Activated T-cell treated with anti-CD3 and anti-CD28 coated beads, Interleukin-2, amount 50 U/mL, for 24 hours (primary cell): Measurements from ENCODE around the gene ESRRB.

Experiments
- DNase-seq: peaks from one replicate; pipeline ENCODE4 v3.0.0-alpha.2; 2020
- H3K27ac Mint-ChIP-seq: 2 replicates; pipeline ENCODE4 v1.8.0; 2020; ENCODE audit warnings: mild to moderate bottlenecking, mixed read lengths
- H3K27me3 Mint-ChIP-seq: 2 replicates; pipeline ENCODE4 v1.8.0; 2020; ENCODE audit warnings: mixed read lengths
- H3K36me3 Mint-ChIP-seq: 2 replicates; pipeline ENCODE4 v1.8.0; 2020; ENCODE audit warnings: low read depth, mixed read lengths
- H3K4me1 Mint-ChIP-seq: 2 replicates; pipeline ENCODE4 v1.8.0; 2020; ENCODE audit warnings: low read depth, mixed read lengths
- H3K4me3 Mint-ChIP-seq: 2 replicates; pipeline ENCODE4 v1.8.0; 2020; ENCODE audit warnings: mild to moderate bottlenecking, moderate library complexity, mixed read lengths
- H3K9me3 Mint-ChIP-seq: 2 replicates; pipeline ENCODE4 v1.8.0; 2020; ENCODE audit warnings: mixed read lengths

ESRRB gene

DNA sequence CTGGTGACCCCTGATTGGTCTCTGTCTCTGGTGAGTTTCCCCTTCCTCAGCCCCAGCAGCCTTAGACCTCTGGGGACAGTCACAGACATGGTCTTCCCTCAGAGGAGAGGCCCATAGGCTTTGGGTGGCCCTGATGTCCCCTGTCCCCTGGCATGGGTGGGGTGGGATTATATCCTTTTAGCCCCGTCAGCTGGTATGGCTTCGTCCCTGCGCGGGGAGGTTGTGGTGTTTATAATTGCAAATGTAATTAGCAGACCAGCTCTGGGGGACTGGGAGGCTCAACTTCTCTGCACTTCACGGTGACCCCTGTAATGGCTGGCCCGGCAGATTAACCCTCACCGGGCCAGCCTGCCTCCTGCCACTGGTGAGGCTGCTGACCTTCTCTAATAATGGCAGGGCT, 5.1 kb downstream of the ESRRB start:
- Mint-ChIP-seq H3K27ac (no peak overlapping the region), H3K4me3 (no peak overlapping the region), H3K36me3 (no peaks in the 10 kb centered on the region), H3K27me3 (peaks cover 83% of the 10 kb centered on the region), H3K9me3 (no peaks in the 10 kb centered on the region), H3K4me1 (peaks cover 7% of the 10 kb centered on the region)
- DNase-seq, result no peak

GRCh38 chr14:76381817-76382494, 6.0 kb downstream of the ESRRB start:
- Mint-ChIP-seq H3K9me3 (no peaks in the 10 kb centered on the region), H3K27me3 (peaks cover 78% of the 10 kb centered on the region), H3K36me3 (no peaks in the 10 kb centered on the region), H3K4me3 (no peak overlapping the region), H3K27ac (no peak overlapping the region), H3K4me1 (peaks cover 3% of the 10 kb centered on the region)
- no peak for DNase-seq

GRCh38 chr14:76382495-76382832, 6.5 kb downstream of the ESRRB start:
- Mint-ChIP-seq H3K4me1 (peaks cover 2% of the 10 kb centered on the region), H3K36me3 (no peaks in the 10 kb centered on the region), H3K4me3 (no peak overlapping the region), H3K27me3 (peaks cover 81% of the 10 kb centered on the region), H3K9me3 (no peaks in the 10 kb centered on the region), H3K27ac (no peak overlapping the region)
- DNase-seq, result no peak

DNA sequence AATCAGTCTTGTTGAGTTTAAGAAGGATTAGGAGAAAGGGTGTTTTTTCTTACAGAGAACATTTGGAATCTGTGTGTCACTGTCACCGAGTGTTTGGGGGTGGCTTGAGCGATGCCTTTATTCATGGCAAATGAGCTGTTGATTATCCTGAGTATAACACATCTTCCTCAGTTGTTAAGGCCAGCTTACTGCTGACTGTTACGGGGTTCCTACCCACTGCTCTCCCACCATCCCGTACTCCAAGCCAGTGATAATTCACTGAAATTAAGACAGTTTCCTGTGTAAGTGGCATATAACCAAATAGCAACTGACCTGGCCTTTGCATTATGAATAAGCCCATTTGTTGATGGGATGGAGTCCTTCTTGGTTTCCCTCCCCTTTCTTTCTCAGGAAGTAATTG, 9.5 kb downstream of the ESRRB start:
- H3K27me3 Mint-ChIP-seq, result peaks cover 73% of the 10 kb centered on the region
- H3K27ac Mint-ChIP-seq, result no peak overlapping the region
- no peaks in the 10 kb centered on the region for H3K36me3 Mint-ChIP-seq
- H3K9me3 Mint-ChIP-seq, result no peaks in the 10 kb centered on the region
- H3K4me3 Mint-ChIP-seq, result no peak overlapping the region
- DNase-seq, result no peak
- no peaks in the 10 kb centered on the region for H3K4me1 Mint-ChIP-seq

- peaks cover 56% of the 10 kb centered on the region for H3K27me3 Mint-ChIP-seq
- peak; percentile 77 for DNase-seq
- no peak overlapping the region for H3K4me3 Mint-ChIP-seq
- H3K4me1 Mint-ChIP-seq, result no peaks in the 10 kb centered on the region
- H3K9me3 Mint-ChIP-seq, result no peaks in the 10 kb centered on the region
- H3K36me3 Mint-ChIP-seq, result no peaks in the 10 kb centered on the region
- no peak overlapping the region for H3K27ac Mint-ChIP-seq
Measured at GRCh38 chr14:76386944-76387782, 11.2 kb downstream of the ESRRB start.

DNA sequence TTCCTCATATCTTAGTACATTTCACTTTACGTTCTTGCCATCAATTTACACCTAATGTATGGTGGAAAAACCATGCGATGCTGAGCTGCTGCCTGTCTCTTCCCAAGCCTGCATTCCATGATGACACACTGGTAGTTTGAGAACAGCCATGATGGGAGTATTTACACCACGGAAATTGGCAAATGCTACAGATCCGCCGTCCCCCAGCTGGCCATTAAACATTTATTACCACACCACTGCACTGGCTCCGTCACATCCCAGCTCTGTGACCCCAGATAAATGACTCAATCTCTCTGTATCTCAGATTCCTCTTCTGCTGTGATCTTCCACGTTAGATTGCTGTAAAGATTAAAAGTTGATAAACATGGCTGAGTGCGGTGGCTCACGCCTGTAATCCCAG, 13.9 kb downstream of the ESRRB start:
- Mint-ChIP-seq H3K4me1 (no peaks in the 10 kb centered on the region), H3K27me3 (peaks cover 38% of the 10 kb centered on the region), H3K36me3 (no peaks in the 10 kb centered on the region), H3K27ac (no peak overlapping the region), H3K4me3 (no peak overlapping the region), H3K9me3 (no peaks in the 10 kb centered on the region)
- DNase-seq, result no peak

- no peak overlapping the region for H3K27ac Mint-ChIP-seq
- no peaks in the 10 kb centered on the region for H3K36me3 Mint-ChIP-seq
- no peak overlapping the region for H3K4me3 Mint-ChIP-seq
- no peak for DNase-seq
- H3K9me3 Mint-ChIP-seq, result no peaks in the 10 kb centered on the region
- no peaks in the 10 kb centered on the region for H3K4me1 Mint-ChIP-seq
- peaks cover 32% of the 10 kb centered on the region for H3K27me3 Mint-ChIP-seq
Measured at GRCh38 chr14:76390621-76391020, 14.7 kb downstream of the ESRRB start.

DNA sequence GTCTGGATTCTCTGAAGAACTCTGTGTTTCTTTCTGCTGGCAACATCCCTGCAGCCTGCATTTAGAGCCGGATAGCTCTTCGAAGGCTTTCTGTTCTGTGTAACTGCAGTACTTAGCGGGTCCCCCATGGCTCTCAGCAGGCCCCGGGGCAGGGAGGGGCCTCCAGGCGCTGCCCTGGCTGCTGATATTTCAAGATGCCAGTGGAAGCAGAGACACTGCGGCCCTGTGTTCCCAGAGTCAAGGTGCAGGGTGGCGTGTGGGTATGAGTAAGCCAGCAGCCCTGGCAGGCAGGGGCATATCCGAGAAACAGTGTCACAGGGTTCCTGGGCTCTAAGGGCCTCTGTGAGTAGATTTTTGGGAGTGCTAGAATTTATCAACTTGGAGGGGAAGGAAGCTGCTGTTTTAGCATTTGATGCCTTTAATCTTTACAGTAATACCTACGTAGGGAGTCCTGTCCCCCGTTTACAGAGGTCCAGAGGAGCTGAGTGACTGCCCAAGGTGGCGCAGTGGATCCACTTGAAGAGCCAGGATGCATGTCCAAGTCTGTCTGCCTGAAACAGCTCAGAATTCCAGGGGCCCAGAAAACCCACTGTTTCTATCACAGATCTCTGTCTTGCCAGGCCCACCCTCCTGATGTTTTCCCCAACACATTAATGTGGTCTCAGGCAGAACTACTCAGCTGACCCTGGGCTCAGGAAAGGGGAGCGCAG, 16.2 kb downstream of the ESRRB start:
- DNase-seq, result no peak
- Mint-ChIP-seq H3K27me3 (peaks cover 28% of the 10 kb centered on the region), H3K36me3 (no peaks in the 10 kb centered on the region), H3K4me1 (no peaks in the 10 kb centered on the region), H3K9me3 (no peaks in the 10 kb centered on the region), H3K27ac (no peak overlapping the region), H3K4me3 (no peak overlapping the region)

- Mint-ChIP-seq H3K9me3 (no peaks in the 10 kb centered on the region), H3K4me3 (no peak overlapping the region), H3K4me1 (no peaks in the 10 kb centered on the region), H3K36me3 (no peaks in the 10 kb centered on the region), H3K27me3 (peaks cover 9% of the 10 kb centered on the region), H3K27ac (no peak overlapping the region)
- no peak for DNase-seq
Measured at GRCh38 chr14:76394569-76394968, 18.6 kb downstream of the ESRRB start.

GRCh38 chr14:76395161-76395560, 19.2 kb downstream of the ESRRB start:
- no peak overlapping the region for H3K4me3 Mint-ChIP-seq
- no peaks in the 10 kb centered on the region for H3K36me3 Mint-ChIP-seq
- H3K27me3 Mint-ChIP-seq, result peaks cover 5% of the 10 kb centered on the region
- H3K4me1 Mint-ChIP-seq, result no peaks in the 10 kb centered on the region
- DNase-seq, result no peak
- no peak overlapping the region for H3K27ac Mint-ChIP-seq
- no peaks in the 10 kb centered on the region for H3K9me3 Mint-ChIP-seq

DNA sequence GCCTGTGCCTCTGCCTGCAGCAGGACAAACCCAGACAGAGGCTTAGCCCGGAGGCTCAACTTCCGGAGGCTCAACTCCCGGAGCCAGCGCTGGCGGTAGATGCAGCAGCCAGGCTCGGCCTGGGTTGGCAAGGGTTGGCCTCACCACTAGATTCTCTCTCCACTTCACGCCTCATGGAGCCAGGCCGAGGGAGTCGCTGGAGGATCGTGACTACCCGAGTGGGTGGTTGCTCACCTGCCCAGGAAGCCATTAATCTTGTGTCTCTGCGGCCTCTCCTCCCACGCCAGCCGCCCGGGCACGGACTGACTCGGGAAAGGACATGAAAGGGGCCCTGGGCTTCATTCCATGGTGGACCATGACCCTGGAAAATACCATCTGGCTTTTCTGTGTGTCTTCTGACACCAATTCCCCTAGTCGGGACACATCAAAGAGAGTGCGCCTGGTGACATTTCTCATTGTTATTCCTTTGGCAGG, 20.8 kb downstream of the ESRRB start:
- Mint-ChIP-seq H3K27me3 (peaks cover 6% of the 10 kb centered on the region), H3K4me3 (no peak overlapping the region), H3K9me3 (no peaks in the 10 kb centered on the region)

GRCh38 chr14:76405627-76406026, 29.7 kb downstream of the ESRRB start:
- Mint-ChIP-seq H3K27ac (no peak overlapping the region), H3K27me3 (peaks cover 29% of the 10 kb centered on the region), H3K4me3 (no peak overlapping the region), H3K36me3 (no peaks in the 10 kb centered on the region), H3K4me1 (no peaks in the 10 kb centered on the region), H3K9me3 (no peaks in the 10 kb centered on the region)
- DNase-seq, result no peak

More for the DNA sequence above, 20.8 kb downstream of the ESRRB start:
- DNase-seq, result no peak
- H3K4me1 Mint-ChIP-seq, result no peaks in the 10 kb centered on the region
- no peaks in the 10 kb centered on the region for H3K36me3 Mint-ChIP-seq
- no peak overlapping the region for H3K27ac Mint-ChIP-seq

DNA sequence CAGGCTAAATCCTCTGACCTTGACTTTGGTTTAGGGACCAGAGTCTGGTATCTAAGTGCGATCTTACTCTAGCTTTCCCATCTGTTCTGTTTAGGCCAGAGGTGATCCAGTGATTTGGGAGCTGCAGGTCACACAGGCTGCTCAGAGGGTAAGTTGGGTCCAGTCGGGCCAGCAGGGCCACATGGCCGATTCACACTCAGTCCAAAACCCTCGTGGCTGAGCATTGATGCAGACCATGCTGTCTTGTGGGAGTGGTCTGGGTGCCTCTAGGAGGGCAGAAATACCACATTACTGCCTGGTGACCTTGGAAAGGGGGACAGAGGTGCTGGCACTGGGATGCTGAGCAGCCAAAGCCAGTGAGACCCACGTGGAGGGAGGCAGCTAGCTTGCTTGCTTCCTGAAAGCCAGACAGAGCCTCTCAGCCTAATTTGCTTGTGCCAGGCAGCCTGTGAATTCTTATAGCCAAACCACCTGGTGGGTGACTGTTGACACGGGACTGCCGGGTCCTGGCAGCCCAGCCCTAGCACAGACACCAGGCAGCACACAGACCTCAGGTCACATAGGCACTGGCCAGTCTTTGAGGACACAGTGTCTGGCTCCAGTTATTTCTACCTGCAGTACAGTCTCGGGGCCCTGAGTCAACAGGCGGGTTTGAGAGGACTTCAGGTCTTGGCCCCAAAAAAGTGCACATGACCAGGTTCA, 31.7 kb downstream of the ESRRB start:
- Mint-ChIP-seq H3K4me3 (no peak overlapping the region), H3K36me3 (no peaks in the 10 kb centered on the region), H3K27ac (no peak overlapping the region), H3K9me3 (no peaks in the 10 kb centered on the region), H3K4me1 (no peaks in the 10 kb centered on the region), H3K27me3 (peaks cover 32% of the 10 kb centered on the region)
- no peak for DNase-seq

DNA sequence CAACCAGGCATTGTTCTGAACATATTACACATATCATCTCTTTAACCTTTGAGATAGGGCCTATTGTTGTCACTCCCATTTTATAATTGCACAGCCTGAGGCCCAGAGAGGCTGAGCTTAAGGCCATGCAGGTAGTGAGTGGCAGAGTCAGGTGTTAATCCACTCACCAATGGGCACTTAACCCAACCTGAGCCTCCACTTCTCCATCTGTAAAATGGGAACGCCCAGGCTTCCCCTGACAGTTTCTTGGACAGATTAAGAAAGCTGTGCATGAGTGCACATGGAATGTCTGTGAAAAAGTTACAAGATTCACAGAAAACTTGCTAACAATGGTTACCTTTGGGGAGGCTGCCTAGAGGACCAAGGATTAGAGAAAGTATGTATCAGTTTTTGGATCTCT, 32.9 kb downstream of the ESRRB start:
- H3K36me3 Mint-ChIP-seq, result no peaks in the 10 kb centered on the region
- H3K27me3 Mint-ChIP-seq, result peaks cover 39% of the 10 kb centered on the region
- H3K27ac Mint-ChIP-seq, result no peak overlapping the region
- no peak overlapping the region for H3K4me3 Mint-ChIP-seq
- no peaks in the 10 kb centered on the region for H3K4me1 Mint-ChIP-seq
- DNase-seq, result no peak
- no peaks in the 10 kb centered on the region for H3K9me3 Mint-ChIP-seq
